B cell (primary cell): ENCODE results near the gene DDX23. TPM values are rescaled to one million over a fixed set of nuclear protein-coding genes. Genes with fewer than 3 reads are reported as not detected.

Source experiments
- ATAC-seq: fragments of 200-7000 bp; cut with Tn5 transposase; one replicate; pipeline ENCODE4 v1.10.0; 2021; ENCODE audit warnings: low read depth, mild to moderate bottlenecking, moderate number of reproducible peaks, moderate library complexity
- CTCF ChIA-PET: fragments of 350-600 bp; sonication (Branson Sonifier 250); formaldehyde crosslinking; loops from one replicate; lab custom pipeline; 2021; ENCODE audit warnings: antibody characterized with exemption, inconsistent platforms; lab: Charles Lee
- POLR2A ChIA-PET: fragments of 350-600 bp; sonication (Branson Sonifier 250); formaldehyde crosslinking; loops from one replicate; lab custom pipeline; 2021; ENCODE audit warnings: antibody characterized with exemption; lab: Charles Lee
- DNase-seq: peaks from one replicate; pipeline ENCODE4 v3.0.0; 2013
- H2AFZ ChIP-seq: 2 replicates; pipeline ENCODE4 v1.6.1; 2012; ENCODE audit warnings: mild to moderate bottlenecking, low read depth, low read length; ENCODE audit not compliant: insufficient read depth, poor library complexity, severe bottlenecking
- H3K27ac ChIP-seq, 2 donors: 1 replicate in 1 of 2; 2 replicates in 1 of 2; pipeline ENCODE4 v1.5.1; 2012 to 2013; ENCODE audit warnings: low read length in 2 of 2, mild to moderate bottlenecking in 2 of 2, moderate library complexity in 1 of 2
- H3K27me3 ChIP-seq, 4 experiments: fragments of 200-600 bp in 1 of 4; sonication (generic) in 1 of 4; replicated peaks in 1 of 4; 1 replicate in 2 of 4; 2 replicates in 2 of 4; pipeline versions ENCODE4 v1.6.1 to v1.7.0; 2013 to 2016; ENCODE audit warnings: low read length in 3 of 4, mild to moderate bottlenecking in 2 of 4, mixed read lengths in 1 of 4, moderate library complexity in 1 of 4; ENCODE audit not compliant: insufficient read depth in 4 of 4, control insufficient read depth in 3 of 4; ENCODE audit errors: control extremely low read depth in 1 of 4
- H3K36me3 ChIP-seq, 2 experiments: replicated peaks in 1 of 2; 1 replicate in 1 of 2; 2 replicates in 1 of 2; pipeline versions ENCODE4 v1.6.1 to v1.7.1; 2013; ENCODE audit warnings: low read length in 1 of 2; ENCODE audit not compliant: insufficient read depth in 2 of 2, control insufficient read depth in 1 of 2; ENCODE audit errors: control extremely low read depth in 1 of 2, extremely low read depth in 1 of 2
- H3K4me1 ChIP-seq, 2 donors: fragments of 200-600 bp in 1 of 2; sonication (generic) in 1 of 2; 1 replicate in 1 of 2; 2 replicates in 1 of 2; pipeline versions ENCODE4 v1.5.1 to v1.6.1; 2013 to 2017; ENCODE audit warnings: low read length in 2 of 2; ENCODE audit not compliant: control insufficient read depth in 2 of 2, insufficient read depth in 2 of 2
- H3K4me2 ChIP-seq: replicated peaks from 2 replicates; pipeline ENCODE3; 2012; ENCODE audit warnings: mild to moderate bottlenecking, low read depth, low read length; ENCODE audit not compliant: poor library complexity, severe bottlenecking
- H3K4me3 ChIP-seq, 5 experiments: fragments of 200-600 bp in 1 of 5; sonication (generic) in 1 of 5; 1 replicate in 3 of 5; 2 replicates in 2 of 5; pipeline versions ENCODE4 v1.5.1 to v1.7.0; 2011 to 2016; ENCODE audit warnings: low read length in 4 of 5, mild to moderate bottlenecking in 4 of 5, low read depth in 2 of 5, control low read depth in 1 of 5, moderate library complexity in 1 of 5; ENCODE audit not compliant: insufficient read depth in 1 of 5; ENCODE audit errors: control extremely low read depth in 1 of 5, extremely low read depth in 1 of 5
- H3K79me2 ChIP-seq: fragments of 200-600 bp; sonication (generic); one replicate; pipeline ENCODE4 v1.6.0; 2016; ENCODE audit warnings: low read length; ENCODE audit not compliant: control insufficient read depth, insufficient read depth
- H3K9ac ChIP-seq: fragments of 200-600 bp; sonication (generic); 2 replicates; pipeline ENCODE4 v1.6.1; 2017; ENCODE audit warnings: mild to moderate bottlenecking, low read length, moderate library complexity
- H3K9me3 ChIP-seq, 3 donors: one replicate each; pipeline versions ENCODE4 v1.6.1 to v1.7.1; 2013; ENCODE audit warnings: low read length in 2 of 3; ENCODE audit not compliant: control insufficient read depth in 2 of 3, insufficient read depth in 1 of 3; ENCODE audit errors: control extremely low read depth in 1 of 3
- H4K20me1 ChIP-seq: 2 replicates; pipeline ENCODE4 v1.6.0; 2012; ENCODE audit warnings: mild to moderate bottlenecking, low read length; ENCODE audit not compliant: insufficient read depth, control insufficient read depth, poor library complexity, severe bottlenecking
- H3K27ac Mint-ChIP-seq: one replicate; pipeline ENCODE4 v1.8.0; 2021; ENCODE audit warnings: mixed read lengths
- H3K27me3 Mint-ChIP-seq: one replicate; pipeline ENCODE4 v1.8.0; 2021; ENCODE audit warnings: mixed read lengths
- H3K4me1 Mint-ChIP-seq: one replicate; pipeline ENCODE4 v1.8.0; 2021; ENCODE audit warnings: mixed read lengths
- H3K4me3 Mint-ChIP-seq: one replicate; pipeline ENCODE4 v1.8.0; 2021; ENCODE audit warnings: mixed read lengths
- H3K9me3 Mint-ChIP-seq: one replicate; pipeline ENCODE4 v1.8.0; 2022; ENCODE audit warnings: mixed read lengths; ENCODE audit not compliant: insufficient read depth
- EZH2 ChIP-seq: IDR thresholded peaks from 2 replicates; pipeline ENCODE4 v1.6.1; 2012; ENCODE audit warnings: borderline replicate concordance, low read depth, mild to moderate bottlenecking, moderate library complexity, low read length; ENCODE audit not compliant: insufficient read depth, poor library complexity, severe bottlenecking
- WGBS: methylation state at CpG from one replicate; pipeline ENCODE4 v1.1.5; 2013; ENCODE audit warnings: missing lambda C conversion rate; ENCODE audit not compliant: insufficient coverage; 5-methylcytosine and 5-hydroxymethylcytosine counted together
- intact Hi-C: fragments of 100-400 bp; cut with micrococcal nuclease; formaldehyde crosslinking; loops from one replicate; pipeline ENCODE4 v1.10.0; 2022
- polyA plus RNA-seq: library from polyadenylated mRNA; depleted of rRNA; stranded (reverse); fragments of >200 nt; gene quantifications from 2 replicates; pipeline ENCODE4 v1.2.3, GENCODE V29; 2012
- total RNA-seq, 2 donors: library from RNA; stranded (reverse); fragments of 120-200 nt in 1 of 2; gene quantifications; 1 replicate in 1 of 2; 2 replicates in 1 of 2; pipeline versions ENCODE4 v1.2.3 to v1.2.4, GENCODE V29; 2013 to 2022
- TF ChIP-seq, protein P1 (sequence below): fragments of 200-600 bp; IDR thresholded peaks from one replicate; pipeline ENCODE4 v1.8.0; 2022; ENCODE audit warnings: antibody characterized with exemption, mild to moderate bottlenecking

Gene DDX23
- total and polyA plus RNA-seq, 2 donors (not counting 1 experiment from before 2014, with no cell fraction given), result 76.1 to 135 TPM

DNA sequence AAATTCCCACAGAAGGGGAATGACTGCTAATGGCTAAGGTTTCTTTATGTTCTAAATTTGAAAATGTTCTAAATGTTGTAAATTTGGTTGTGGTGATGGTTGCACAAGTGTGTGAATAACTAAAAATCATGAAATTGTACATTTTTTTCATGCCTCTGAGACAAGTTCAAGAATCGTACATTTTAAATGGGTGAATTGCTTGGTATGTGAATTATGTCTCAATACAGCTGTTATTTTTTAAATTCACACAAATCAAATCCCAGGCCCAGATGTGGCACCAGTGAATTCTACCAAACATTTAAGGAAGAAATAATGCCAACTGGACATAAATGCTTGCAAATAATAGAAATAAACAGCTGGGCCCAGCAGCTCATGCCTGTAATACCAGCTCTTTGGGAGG lies 42.3 kb upstream of the DDX23 start:
- ChIA-PET CTCF (interaction anchor here (0.7 to 2.6 kb wide), 4 partner anchors 17 to 42 kb away, joined by 3 to 15 read pairs (median 4); partner anchors contain the start of gene DDX23), POLR2A (no interaction called here)
- Mint-ChIP-seq H3K27ac (no peak overlapping the region), H3K4me3 (no peak overlapping the region), H3K27me3 (peaks cover 17% of the 10 kb centered on the region), H3K9me3 (no peaks in the 10 kb centered on the region), H3K4me1 (peaks cover 5% of the 10 kb centered on the region)
- no peak for DNase-seq
- Histone ChIP-seq H3K9me3 (no peaks in the 10 kb centered on the region), H3K27me3 (peaks cover 0 to 18% (median 7%) of the 10 kb centered on the region in 4 experiments), H3K27ac (no peak overlapping the region), H3K4me2 (no peak overlapping the region), H3K9ac (no peak overlapping the region), H3K4me1 (peaks cover 8% of the 10 kb centered on the region in 2 donors), H2AFZ (no peak overlapping the region), H3K4me3 (no peak overlapping the region), H3K36me3 (no peaks in the 10 kb centered on the region), H4K20me1 (no peaks in the 10 kb centered on the region), H3K79me2 (no peaks in the 10 kb centered on the region)
- intact Hi-C loops, result loop anchor here (5.0 kb wide), 1 partner anchor 142 kb away; no protein-coding TSS in a partner anchor
- ATAC-seq, result no peak
- TF ChIP-seq EZH2, result no peak
- no CpG with 5 or more reads among the region's 1 CpG for WGBS

DNA sequence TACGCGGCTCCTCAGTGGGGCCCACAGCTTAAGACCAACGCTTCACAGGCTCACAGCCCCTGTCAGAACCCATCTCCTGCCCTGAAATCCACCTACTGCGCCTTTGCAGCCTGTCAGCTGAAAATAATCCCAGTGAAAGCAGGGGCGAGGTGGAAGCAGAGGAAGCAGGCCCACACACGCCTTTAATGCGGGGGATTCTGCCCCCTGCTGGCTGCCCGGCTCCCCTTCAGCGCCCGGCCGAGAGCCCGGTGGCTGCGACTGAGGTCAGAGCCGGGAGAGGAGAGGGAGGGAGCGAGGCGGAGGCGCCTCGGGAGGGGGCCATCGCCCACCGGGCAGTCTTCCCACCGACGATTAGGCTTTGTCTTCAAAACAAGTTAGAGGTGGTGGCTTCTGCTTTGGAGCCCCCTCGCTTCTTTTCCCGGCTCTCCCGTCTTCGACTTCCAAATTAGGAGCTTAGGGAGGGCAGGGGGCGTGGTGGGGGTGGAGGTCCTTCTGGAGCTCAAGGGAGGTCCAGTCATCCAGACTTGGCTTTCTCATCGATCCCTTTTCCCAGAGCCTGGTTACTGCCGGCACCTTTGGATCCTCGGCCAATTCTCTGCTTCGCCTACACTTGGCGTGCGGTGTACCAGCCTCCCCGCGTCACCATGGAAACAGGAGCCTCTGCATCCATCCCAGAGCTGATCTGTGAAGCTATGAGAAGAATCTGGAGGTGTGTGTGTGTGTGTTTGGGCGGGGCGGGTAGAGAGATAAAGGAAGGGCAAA lies 38.9 kb upstream of the DDX23 start:
- Mint-ChIP-seq H3K27me3 (peaks cover 13% of the 10 kb centered on the region), H3K27ac (peak overlapping the region; percentile 32), H3K4me1 (peaks cover 5% of the 10 kb centered on the region), H3K9me3 (no peaks in the 10 kb centered on the region), H3K4me3 (no peak overlapping the region)
- intact Hi-C loops, result loop anchor here (1.0 to 5.0 kb wide), 2 partner anchors 77 to 139 kb away; no protein-coding TSS in a partner anchor
- peaks cover 0 to 18% (median 7%) of the 10 kb centered on the region in 4 experiments for H3K27me3 ChIP-seq
- no peaks in the 10 kb centered on the region for H3K79me2 ChIP-seq
- CTCF ChIA-PET, result interaction anchor here (0.6 to 5.9 kb wide), 25 partner anchors 10 to 139 kb away, joined by 3 to 303 read pairs (median 5); partner anchors contain the start of genes DDX23, FKBP11, RND1 and WNT1
- H3K9me3 ChIP-seq, result no peaks in the 10 kb centered on the region
- peak overlapping the region; percentile 74 for H3K4me2 ChIP-seq
- H3K4me3 ChIP-seq, result peak overlapping the region in 1 of 5 experiments; percentile 33
- H4K20me1 ChIP-seq, result no peaks in the 10 kb centered on the region
- WGBS, result 11% methylated on average over 34 of the region's 37 CpGs
- no peaks in the 10 kb centered on the region for H3K36me3 ChIP-seq
- no peak overlapping the region for H3K27ac ChIP-seq
- peaks cover 8% of the 10 kb centered on the region in 2 donors for H3K4me1 ChIP-seq
- peak overlapping the region; percentile 9 for H3K9ac ChIP-seq
- ATAC-seq (peak; percentile 97), DNase-seq (peak; percentile 82)
- H2AFZ ChIP-seq, result peak overlapping the region; percentile 82
- TF ChIP-seq, protein P1, sequence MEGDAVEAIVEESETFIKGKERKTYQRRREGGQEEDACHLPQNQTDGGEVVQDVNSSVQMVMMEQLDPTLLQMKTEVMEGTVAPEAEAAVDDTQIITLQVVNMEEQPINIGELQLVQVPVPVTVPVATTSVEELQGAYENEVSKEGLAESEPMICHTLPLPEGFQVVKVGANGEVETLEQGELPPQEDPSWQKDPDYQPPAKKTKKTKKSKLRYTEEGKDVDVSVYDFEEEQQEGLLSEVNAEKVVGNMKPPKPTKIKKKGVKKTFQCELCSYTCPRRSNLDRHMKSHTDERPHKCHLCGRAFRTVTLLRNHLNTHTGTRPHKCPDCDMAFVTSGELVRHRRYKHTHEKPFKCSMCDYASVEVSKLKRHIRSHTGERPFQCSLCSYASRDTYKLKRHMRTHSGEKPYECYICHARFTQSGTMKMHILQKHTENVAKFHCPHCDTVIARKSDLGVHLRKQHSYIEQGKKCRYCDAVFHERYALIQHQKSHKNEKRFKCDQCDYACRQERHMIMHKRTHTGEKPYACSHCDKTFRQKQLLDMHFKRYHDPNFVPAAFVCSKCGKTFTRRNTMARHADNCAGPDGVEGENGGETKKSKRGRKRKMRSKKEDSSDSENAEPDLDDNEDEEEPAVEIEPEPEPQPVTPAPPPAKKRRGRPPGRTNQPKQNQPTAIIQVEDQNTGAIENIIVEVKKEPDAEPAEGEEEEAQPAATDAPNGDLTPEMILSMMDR, result peak; percentile 95
- no peak for TF ChIP-seq EZH2
- POLR2A ChIA-PET, result interaction anchor here (2.2 kb wide), 1 partner anchor 38 kb away, joined by 8 read pairs; the partner anchor contains the start of gene DDX23
